B cell (primary cell): ENCODE results near the gene DDB1. TPM values are rescaled to one million over a fixed set of nuclear protein-coding genes. Genes with fewer than 3 reads are reported as not detected.

Experiments used
- ATAC-seq: fragments of 200-7000 bp; cut with Tn5 transposase; one replicate; pipeline ENCODE4 v1.10.0; 2021; ENCODE audit warnings: low read depth, mild to moderate bottlenecking, moderate number of reproducible peaks, moderate library complexity
- CTCF ChIA-PET: fragments of 350-600 bp; sonication (Branson Sonifier 250); formaldehyde crosslinking; loops from one replicate; lab custom pipeline; 2021; ENCODE audit warnings: antibody characterized with exemption, inconsistent platforms; lab: Charles Lee
- POLR2A ChIA-PET: fragments of 350-600 bp; sonication (Branson Sonifier 250); formaldehyde crosslinking; loops from one replicate; lab custom pipeline; 2021; ENCODE audit warnings: antibody characterized with exemption; lab: Charles Lee
- DNase-seq: peaks from one replicate; pipeline ENCODE4 v3.0.0; 2013
- H2AFZ ChIP-seq: 2 replicates; pipeline ENCODE4 v1.6.1; 2012; ENCODE audit warnings: mild to moderate bottlenecking, low read depth, low read length; ENCODE audit not compliant: insufficient read depth, poor library complexity, severe bottlenecking
- H3K27ac ChIP-seq, 2 donors: 1 replicate in 1 of 2; 2 replicates in 1 of 2; pipeline ENCODE4 v1.5.1; 2012 to 2013; ENCODE audit warnings: low read length in 2 of 2, mild to moderate bottlenecking in 2 of 2, moderate library complexity in 1 of 2
- H3K27me3 ChIP-seq, 4 experiments: fragments of 200-600 bp in 1 of 4; sonication (generic) in 1 of 4; replicated peaks in 1 of 4; 1 replicate in 2 of 4; 2 replicates in 2 of 4; pipeline versions ENCODE4 v1.6.1 to v1.7.0; 2013 to 2016; ENCODE audit warnings: low read length in 3 of 4, mild to moderate bottlenecking in 2 of 4, mixed read lengths in 1 of 4, moderate library complexity in 1 of 4; ENCODE audit not compliant: insufficient read depth in 4 of 4, control insufficient read depth in 3 of 4; ENCODE audit errors: control extremely low read depth in 1 of 4
- H3K36me3 ChIP-seq, 2 experiments: replicated peaks in 1 of 2; 1 replicate in 1 of 2; 2 replicates in 1 of 2; pipeline versions ENCODE4 v1.6.1 to v1.7.1; 2013; ENCODE audit warnings: low read length in 1 of 2; ENCODE audit not compliant: insufficient read depth in 2 of 2, control insufficient read depth in 1 of 2; ENCODE audit errors: control extremely low read depth in 1 of 2, extremely low read depth in 1 of 2
- H3K4me1 ChIP-seq, 2 donors: fragments of 200-600 bp in 1 of 2; sonication (generic) in 1 of 2; 1 replicate in 1 of 2; 2 replicates in 1 of 2; pipeline versions ENCODE4 v1.5.1 to v1.6.1; 2013 to 2017; ENCODE audit warnings: low read length in 2 of 2; ENCODE audit not compliant: control insufficient read depth in 2 of 2, insufficient read depth in 2 of 2
- H3K4me2 ChIP-seq: replicated peaks from 2 replicates; pipeline ENCODE3; 2012; ENCODE audit warnings: mild to moderate bottlenecking, low read depth, low read length; ENCODE audit not compliant: poor library complexity, severe bottlenecking
- H3K4me3 ChIP-seq, 5 experiments: fragments of 200-600 bp in 1 of 5; sonication (generic) in 1 of 5; 1 replicate in 3 of 5; 2 replicates in 2 of 5; pipeline versions ENCODE4 v1.5.1 to v1.7.0; 2011 to 2016; ENCODE audit warnings: low read length in 4 of 5, mild to moderate bottlenecking in 4 of 5, low read depth in 2 of 5, control low read depth in 1 of 5, moderate library complexity in 1 of 5; ENCODE audit not compliant: insufficient read depth in 1 of 5; ENCODE audit errors: control extremely low read depth in 1 of 5, extremely low read depth in 1 of 5
- H3K79me2 ChIP-seq: fragments of 200-600 bp; sonication (generic); one replicate; pipeline ENCODE4 v1.6.0; 2016; ENCODE audit warnings: low read length; ENCODE audit not compliant: control insufficient read depth, insufficient read depth
- H3K9ac ChIP-seq: fragments of 200-600 bp; sonication (generic); 2 replicates; pipeline ENCODE4 v1.6.1; 2017; ENCODE audit warnings: mild to moderate bottlenecking, low read length, moderate library complexity
- H3K9me3 ChIP-seq, 3 donors: one replicate each; pipeline versions ENCODE4 v1.6.1 to v1.7.1; 2013; ENCODE audit warnings: low read length in 2 of 3; ENCODE audit not compliant: control insufficient read depth in 2 of 3, insufficient read depth in 1 of 3; ENCODE audit errors: control extremely low read depth in 1 of 3
- H4K20me1 ChIP-seq: 2 replicates; pipeline ENCODE4 v1.6.0; 2012; ENCODE audit warnings: mild to moderate bottlenecking, low read length; ENCODE audit not compliant: insufficient read depth, control insufficient read depth, poor library complexity, severe bottlenecking
- H3K27ac Mint-ChIP-seq: one replicate; pipeline ENCODE4 v1.8.0; 2021; ENCODE audit warnings: mixed read lengths
- H3K27me3 Mint-ChIP-seq: one replicate; pipeline ENCODE4 v1.8.0; 2021; ENCODE audit warnings: mixed read lengths
- H3K4me1 Mint-ChIP-seq: one replicate; pipeline ENCODE4 v1.8.0; 2021; ENCODE audit warnings: mixed read lengths
- H3K4me3 Mint-ChIP-seq: one replicate; pipeline ENCODE4 v1.8.0; 2021; ENCODE audit warnings: mixed read lengths
- H3K9me3 Mint-ChIP-seq: one replicate; pipeline ENCODE4 v1.8.0; 2022; ENCODE audit warnings: mixed read lengths; ENCODE audit not compliant: insufficient read depth
- CTCF ChIP-seq: fragments of 200-600 bp; IDR thresholded peaks from one replicate; pipeline ENCODE4 v1.8.0; 2022; ENCODE audit warnings: antibody characterized with exemption, mild to moderate bottlenecking
- EZH2 ChIP-seq: IDR thresholded peaks from 2 replicates; pipeline ENCODE4 v1.6.1; 2012; ENCODE audit warnings: borderline replicate concordance, low read depth, mild to moderate bottlenecking, moderate library complexity, low read length; ENCODE audit not compliant: insufficient read depth, poor library complexity, severe bottlenecking
- whole genome bisulfite sequencing: methylation state at CpG from one replicate; pipeline ENCODE4 v1.1.5; 2013; ENCODE audit warnings: missing lambda C conversion rate; ENCODE audit not compliant: insufficient coverage; 5-methylcytosine and 5-hydroxymethylcytosine counted together
- intact Hi-C: fragments of 100-400 bp; cut with micrococcal nuclease; formaldehyde crosslinking; loops from one replicate; pipeline ENCODE4 v1.10.0; 2022
- polyA plus RNA-seq: library from polyadenylated mRNA; depleted of rRNA; stranded (reverse); fragments of >200 nt; gene quantifications from 2 replicates; pipeline ENCODE4 v1.2.3, GENCODE V29; 2012
- total RNA-seq, 2 donors: library from RNA; stranded (reverse); fragments of 120-200 nt in 1 of 2; gene quantifications; 1 replicate in 1 of 2; 2 replicates in 1 of 2; pipeline versions ENCODE4 v1.2.3 to v1.2.4, GENCODE V29; 2013 to 2022

The DDB1 gene
- total and polyA plus RNA-seq, 2 donors (not counting 1 experiment from before 2014, with no cell fraction given), result 52.4 to 155 TPM

DNA sequence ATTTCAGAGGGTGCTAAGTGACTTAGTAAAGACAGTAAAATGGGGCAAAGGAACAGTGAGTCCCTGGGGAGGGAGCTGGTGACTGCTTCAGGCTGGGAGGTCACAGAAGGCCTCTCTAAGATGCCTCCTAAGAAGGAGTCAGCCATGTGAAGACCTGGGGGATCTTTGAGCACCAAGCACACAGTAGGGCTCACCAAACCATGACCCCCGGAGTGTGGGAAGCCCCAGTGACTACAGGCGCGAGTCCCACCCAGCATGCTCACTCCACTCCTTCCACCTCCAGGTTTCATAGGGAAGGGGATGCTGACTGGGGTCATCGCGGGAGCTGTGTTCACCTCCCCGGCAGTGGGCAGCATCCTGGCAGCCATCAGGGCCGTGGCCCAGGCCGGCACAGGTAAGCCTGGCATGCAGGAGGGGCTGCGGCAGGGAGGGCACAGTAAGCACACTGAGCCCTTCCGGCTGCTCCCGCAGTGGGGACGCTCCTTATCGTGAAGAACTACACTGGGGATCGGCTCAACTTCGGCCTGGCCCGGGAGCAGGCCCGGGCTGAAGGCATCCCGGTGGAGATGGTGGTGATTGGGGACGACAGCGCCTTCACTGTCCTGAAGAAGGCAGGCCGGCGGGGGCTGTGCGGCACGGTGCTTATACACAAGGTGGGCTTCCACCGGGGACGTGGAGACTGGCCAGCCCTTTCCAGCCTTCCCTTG, 6.0 kb upstream of the DDB1 start:
- Histone ChIP-seq H3K36me3 (peaks cover 0 to 9% of the 10 kb centered on the region in 2 experiments), H3K9me3 (no peaks in the 10 kb centered on the region), H3K4me3 (no peak overlapping the region), H3K9ac (no peak overlapping the region), H3K79me2 (peaks cover 16% of the 10 kb centered on the region), H4K20me1 (no peaks in the 10 kb centered on the region), H3K4me1 (peaks cover 8 to 19% of the 10 kb centered on the region in 2 donors), H3K4me2 (no peak overlapping the region), H2AFZ (no peak overlapping the region), H3K27ac (no peak overlapping the region), H3K27me3 (no peaks in the 10 kb centered on the region)
- no peaks in the 10 kb centered on the region for H3K9me3 Mint-ChIP-seq
- intact Hi-C loops, result no loop called here
- 96% methylated on average over 25 of the region's 26 CpGs for WGBS
- DNase-seq (no peak), ATAC-seq (no peak)
- H3K4me1 Mint-ChIP-seq, result peaks cover 27% of the 10 kb centered on the region
- H3K27ac Mint-ChIP-seq, result no peak overlapping the region
- ChIA-PET POLR2A (interaction anchor here (2.0 kb wide), 1 partner anchor 23 kb away, joined by 8 read pairs; the partner anchor contains the start of genes CYB561A3 and TMEM138), CTCF (interaction anchor here (1.3 to 11.2 kb wide), 4 partner anchors 10 to 63 kb away, joined by 4 to 649 read pairs (median 220); partner anchors contain the start of genes CYB561A3 and TMEM138)
- no peak for TF ChIP-seq EZH2
- TF ChIP-seq CTCF, result no peak
- no peak overlapping the region for H3K4me3 Mint-ChIP-seq
- H3K27me3 Mint-ChIP-seq, result no peaks in the 10 kb centered on the region
